ENCODE measurements around the gene RICTOR. TPM values are rescaled to one million over a fixed set of nuclear protein-coding genes. Genes with fewer than 3 reads are reported as not detected.

RICTOR gene
- total RNA-seq, 1 experiment from 2014 or later, result 25.7 TPM

DNA sequence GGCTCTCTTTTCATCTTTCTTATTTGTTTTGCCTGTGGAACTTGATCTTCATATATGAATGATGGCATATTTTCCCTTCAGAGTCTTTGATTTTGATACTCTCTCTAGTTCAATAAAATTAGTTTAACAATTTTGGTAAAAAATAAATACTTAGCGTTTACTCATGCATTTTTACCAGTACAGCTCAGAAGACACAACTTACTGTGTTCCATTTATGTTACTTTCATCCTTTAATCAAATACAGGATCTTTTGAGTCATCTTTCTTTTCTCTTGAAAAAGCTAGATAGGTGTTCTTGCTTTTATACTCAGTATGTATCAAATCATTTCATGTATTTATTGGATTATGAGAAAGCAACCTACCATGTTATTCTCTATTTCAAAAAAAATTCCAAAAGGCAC is 47.1 kb upstream of the RICTOR start:
- H3K4me3 ChIP-seq (ENCODE audit: low read depth, low read length), result no peak overlapping the region
- Mint-ChIP-seq H3K27ac (ENCODE audit: unreplicated experiment) (no peak overlapping the region), H3K9me3 (ENCODE audit: unreplicated experiment) (no peaks in the 10 kb centered on the region), H3K4me1 (ENCODE audit: low read depth, unreplicated experiment) (peaks cover 7% of the 10 kb centered on the region), H3K4me3 (ENCODE audit: unreplicated experiment) (no peak overlapping the region), H3K36me3 (ENCODE audit: insufficient read depth, unreplicated experiment) (no peaks in the 10 kb centered on the region), H3K27me3 (ENCODE audit: insufficient read depth, unreplicated experiment) (peaks cover 2% of the 10 kb centered on the region)
- no peaks in the 10 kb centered on the region for H3K9me3 ChIP-seq
- no peak for DNase-seq
- ChIA-PET CTCF (no interaction called here), POLR2A (no interaction called here)
- H3K4me1 ChIP-seq, result no peaks in the 10 kb centered on the region; the same call in 1 of the 2 replicates
- H3K27me3 ChIP-seq (replicated peaks; ENCODE audit: control insufficient read depth, insufficient read depth, low read length), result peaks cover 1% of the 10 kb centered on the region; the same call in 1 of the 2 replicates
- BruUV-seq (replicated peaks), result no TSS peak
- intact Hi-C loops (cut with micrococcal nuclease; ENCODE audit: unreplicated experiment), result no loop called here
- TF ChIP-seq, protein P1, sequence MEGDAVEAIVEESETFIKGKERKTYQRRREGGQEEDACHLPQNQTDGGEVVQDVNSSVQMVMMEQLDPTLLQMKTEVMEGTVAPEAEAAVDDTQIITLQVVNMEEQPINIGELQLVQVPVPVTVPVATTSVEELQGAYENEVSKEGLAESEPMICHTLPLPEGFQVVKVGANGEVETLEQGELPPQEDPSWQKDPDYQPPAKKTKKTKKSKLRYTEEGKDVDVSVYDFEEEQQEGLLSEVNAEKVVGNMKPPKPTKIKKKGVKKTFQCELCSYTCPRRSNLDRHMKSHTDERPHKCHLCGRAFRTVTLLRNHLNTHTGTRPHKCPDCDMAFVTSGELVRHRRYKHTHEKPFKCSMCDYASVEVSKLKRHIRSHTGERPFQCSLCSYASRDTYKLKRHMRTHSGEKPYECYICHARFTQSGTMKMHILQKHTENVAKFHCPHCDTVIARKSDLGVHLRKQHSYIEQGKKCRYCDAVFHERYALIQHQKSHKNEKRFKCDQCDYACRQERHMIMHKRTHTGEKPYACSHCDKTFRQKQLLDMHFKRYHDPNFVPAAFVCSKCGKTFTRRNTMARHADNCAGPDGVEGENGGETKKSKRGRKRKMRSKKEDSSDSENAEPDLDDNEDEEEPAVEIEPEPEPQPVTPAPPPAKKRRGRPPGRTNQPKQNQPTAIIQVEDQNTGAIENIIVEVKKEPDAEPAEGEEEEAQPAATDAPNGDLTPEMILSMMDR (IDR thresholded peaks at IDR 0.05; ENCODE audit: insufficient read depth in 1 of 2, low read depth in 1 of 2, low read length in 1 of 2, severe bottlenecking in 1 of 2, unreplicated experiment in 1 of 2), result no peak
- no peaks in the 10 kb centered on the region for H3K36me3 ChIP-seq (ENCODE audit: control insufficient read depth, insufficient read depth, low read length)

DNA sequence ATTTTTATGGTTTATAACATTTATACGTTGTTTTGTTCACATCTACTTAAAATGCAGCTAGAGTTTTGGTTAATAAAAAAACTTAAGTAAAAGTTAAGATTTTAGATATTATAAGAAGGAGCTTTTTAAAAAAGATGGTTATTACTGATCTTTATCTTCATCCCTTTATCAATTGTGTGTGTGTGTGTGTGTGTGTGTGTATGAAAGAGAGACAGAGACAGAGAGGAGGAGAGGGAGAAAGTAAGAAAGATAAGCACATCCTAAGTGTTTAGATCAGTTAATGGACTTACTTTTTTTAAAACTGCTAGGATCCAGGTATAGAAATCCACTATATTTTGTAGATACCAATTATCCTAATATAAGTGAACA is 45.8 kb upstream of the RICTOR start:
- Mint-ChIP-seq H3K4me1 (ENCODE audit: low read depth, unreplicated experiment) (peaks cover 7% of the 10 kb centered on the region), H3K27me3 (ENCODE audit: insufficient read depth, unreplicated experiment) (peaks cover 2% of the 10 kb centered on the region), H3K27ac (ENCODE audit: unreplicated experiment) (no peak overlapping the region), H3K36me3 (ENCODE audit: insufficient read depth, unreplicated experiment) (no peaks in the 10 kb centered on the region), H3K4me3 (ENCODE audit: unreplicated experiment) (no peak overlapping the region), H3K9me3 (ENCODE audit: unreplicated experiment) (no peaks in the 10 kb centered on the region)
- CTCF ChIA-PET, result no interaction called here
- TF ChIP-seq, protein P1 (IDR thresholded peaks at IDR 0.05; ENCODE audit: insufficient read depth in 1 of 2, low read depth in 1 of 2, low read length in 1 of 2, severe bottlenecking in 1 of 2, unreplicated experiment in 1 of 2), result no peak
- no peak for DNase-seq
- H3K36me3 ChIP-seq (ENCODE audit: control insufficient read depth, insufficient read depth, low read length), result no peaks in the 10 kb centered on the region
- no peaks in the 10 kb centered on the region for H3K9me3 ChIP-seq
- intact Hi-C loops (cut with micrococcal nuclease; ENCODE audit: unreplicated experiment), result no loop called here
- POLR2A ChIA-PET, result no interaction called here
- BruUV-seq (replicated peaks), result no TSS peak
- H3K4me1 ChIP-seq, result no peaks in the 10 kb centered on the region; the same call in 1 of the 2 replicates
- H3K27me3 ChIP-seq (replicated peaks; ENCODE audit: control insufficient read depth, insufficient read depth, low read length), result peaks cover 1% of the 10 kb centered on the region; the same call in 1 of the 2 replicates
- no peak overlapping the region for H3K4me3 ChIP-seq (ENCODE audit: low read depth, low read length)

DNA sequence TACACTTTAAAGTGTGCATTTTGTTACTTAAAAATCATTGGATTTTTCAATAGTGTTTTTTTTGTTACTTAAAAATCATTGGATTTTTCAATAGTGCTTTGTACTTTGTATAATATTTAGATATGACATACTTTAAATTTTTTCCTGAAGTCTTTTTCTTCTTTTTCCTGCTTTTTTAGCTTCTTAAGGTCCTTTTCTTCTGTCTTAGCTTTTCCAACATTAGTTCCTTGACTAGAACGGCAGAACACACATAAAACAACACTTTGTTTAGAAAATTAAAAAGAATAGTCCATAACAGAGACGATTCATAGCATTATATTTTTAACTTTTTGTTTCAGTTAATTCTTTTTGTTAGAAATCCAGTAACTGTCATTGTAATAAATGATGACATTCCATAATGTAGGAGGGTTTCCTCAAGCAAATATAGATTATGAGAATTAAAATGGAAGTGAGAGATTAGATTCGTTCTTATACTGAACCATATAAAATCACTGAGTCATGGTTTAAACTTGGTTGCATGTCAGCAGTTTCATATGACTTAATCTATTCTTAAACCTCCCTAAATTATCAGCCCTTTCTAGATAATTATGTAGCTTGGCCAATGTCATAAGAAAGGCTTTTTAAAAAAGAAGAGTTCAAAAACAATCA is 45.3 kb upstream of the RICTOR start:
- CTCF ChIA-PET, result no interaction called here
- H3K9me3 ChIP-seq, result no peaks in the 10 kb centered on the region
- H3K36me3 Mint-ChIP-seq (ENCODE audit: insufficient read depth, unreplicated experiment), result no peaks in the 10 kb centered on the region
- no peak overlapping the region for H3K4me3 ChIP-seq (ENCODE audit: low read depth, low read length)
- no peak for DNase-seq
- no TSS peak for BruUV-seq (replicated peaks)
- H3K9me3 Mint-ChIP-seq (ENCODE audit: unreplicated experiment), result no peaks in the 10 kb centered on the region
- H3K4me1 ChIP-seq, result no peaks in the 10 kb centered on the region; the same call in 1 of the 2 replicates
- peaks cover 1% of the 10 kb centered on the region; the same call in 1 of the 2 replicates for H3K27me3 ChIP-seq (replicated peaks; ENCODE audit: control insufficient read depth, insufficient read depth, low read length)
- no peak overlapping the region for H3K4me3 Mint-ChIP-seq (ENCODE audit: unreplicated experiment)
- POLR2A ChIA-PET, result no interaction called here
- TF ChIP-seq, protein P1 (IDR thresholded peaks at IDR 0.05; ENCODE audit: insufficient read depth in 1 of 2, low read depth in 1 of 2, low read length in 1 of 2, severe bottlenecking in 1 of 2, unreplicated experiment in 1 of 2), result no peak
- intact Hi-C loops (cut with micrococcal nuclease; ENCODE audit: unreplicated experiment), result no loop called here
- H3K27me3 Mint-ChIP-seq (ENCODE audit: insufficient read depth, unreplicated experiment), result peaks cover 2% of the 10 kb centered on the region
- no peaks in the 10 kb centered on the region for H3K36me3 ChIP-seq (ENCODE audit: control insufficient read depth, insufficient read depth, low read length)
- H3K4me1 Mint-ChIP-seq (ENCODE audit: low read depth, unreplicated experiment), result peaks cover 7% of the 10 kb centered on the region
- H3K27ac Mint-ChIP-seq (ENCODE audit: unreplicated experiment), result no peak overlapping the region

All from Caco-2 (cell line).